AG10803 (cell line): ENCODE data around the gene MEGF9.
"Not testable (repeated sequence)": the region's sequence is repeated elsewhere in the genome, so short reads cannot be mapped to it uniquely, and the experiment has no call there.

Experiments
- DNase-seq: peaks from one replicate; pipeline ENCODE4 v3.0.0; 2010; ENCODE audit warnings: low read depth
- H3K4me3 ChIP-seq: 2 replicates; pipeline ENCODE4 v1.5.1; 2011; ENCODE audit warnings: mild to moderate bottlenecking, low read length, control low read depth
- TF ChIP-seq, protein P1 (sequence below): conservative IDR thresholded peaks from 2 replicates; pipeline ENCODE4 v1.5.1; 2011; ENCODE audit warnings: mild to moderate bottlenecking, low read length, control low read depth, inconsistent platforms

Gene MEGF9

DNA sequence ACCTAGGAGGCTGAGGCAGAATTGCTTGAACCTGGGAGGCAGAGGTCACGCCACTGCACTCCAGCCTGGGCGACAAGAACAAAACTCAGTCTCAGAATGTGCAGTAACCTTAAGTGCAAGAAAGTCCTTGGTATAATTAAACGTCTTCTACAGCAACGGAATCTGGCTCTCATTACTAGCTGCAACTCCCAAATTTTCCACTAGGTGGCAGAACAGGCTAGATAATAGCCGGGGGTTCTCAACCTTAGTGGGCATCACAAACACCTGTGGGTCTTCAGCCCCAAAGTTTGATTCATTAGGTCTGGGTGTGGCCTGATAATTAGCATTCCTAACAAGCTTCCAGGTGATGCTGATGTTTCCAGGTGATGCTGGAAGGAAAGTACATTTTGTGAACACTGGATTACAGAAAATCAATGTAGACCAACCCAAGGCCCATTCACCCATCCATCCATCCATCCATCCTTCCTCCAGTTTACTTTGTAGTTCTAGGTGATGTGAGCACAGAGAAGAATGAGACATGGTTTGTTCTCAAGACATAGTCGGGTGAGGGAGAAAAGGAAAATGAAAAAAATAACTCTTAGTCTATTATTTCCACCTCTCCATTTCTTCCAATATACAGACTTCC lies 41.7 kb upstream of the MEGF9 start:
- peak; percentile 32 for DNase-seq
- TF ChIP-seq, protein P1, sequence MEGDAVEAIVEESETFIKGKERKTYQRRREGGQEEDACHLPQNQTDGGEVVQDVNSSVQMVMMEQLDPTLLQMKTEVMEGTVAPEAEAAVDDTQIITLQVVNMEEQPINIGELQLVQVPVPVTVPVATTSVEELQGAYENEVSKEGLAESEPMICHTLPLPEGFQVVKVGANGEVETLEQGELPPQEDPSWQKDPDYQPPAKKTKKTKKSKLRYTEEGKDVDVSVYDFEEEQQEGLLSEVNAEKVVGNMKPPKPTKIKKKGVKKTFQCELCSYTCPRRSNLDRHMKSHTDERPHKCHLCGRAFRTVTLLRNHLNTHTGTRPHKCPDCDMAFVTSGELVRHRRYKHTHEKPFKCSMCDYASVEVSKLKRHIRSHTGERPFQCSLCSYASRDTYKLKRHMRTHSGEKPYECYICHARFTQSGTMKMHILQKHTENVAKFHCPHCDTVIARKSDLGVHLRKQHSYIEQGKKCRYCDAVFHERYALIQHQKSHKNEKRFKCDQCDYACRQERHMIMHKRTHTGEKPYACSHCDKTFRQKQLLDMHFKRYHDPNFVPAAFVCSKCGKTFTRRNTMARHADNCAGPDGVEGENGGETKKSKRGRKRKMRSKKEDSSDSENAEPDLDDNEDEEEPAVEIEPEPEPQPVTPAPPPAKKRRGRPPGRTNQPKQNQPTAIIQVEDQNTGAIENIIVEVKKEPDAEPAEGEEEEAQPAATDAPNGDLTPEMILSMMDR = peak; percentile 92
- H3K4me3 ChIP-seq = no peak overlapping the region

GRCh38 chr9:120755044-120755443 lies 40.8 kb upstream of the MEGF9 start:
- TF ChIP-seq, protein P1 = no peak
- no peak overlapping the region for H3K4me3 ChIP-seq
- DNase-seq = no peak

DNA sequence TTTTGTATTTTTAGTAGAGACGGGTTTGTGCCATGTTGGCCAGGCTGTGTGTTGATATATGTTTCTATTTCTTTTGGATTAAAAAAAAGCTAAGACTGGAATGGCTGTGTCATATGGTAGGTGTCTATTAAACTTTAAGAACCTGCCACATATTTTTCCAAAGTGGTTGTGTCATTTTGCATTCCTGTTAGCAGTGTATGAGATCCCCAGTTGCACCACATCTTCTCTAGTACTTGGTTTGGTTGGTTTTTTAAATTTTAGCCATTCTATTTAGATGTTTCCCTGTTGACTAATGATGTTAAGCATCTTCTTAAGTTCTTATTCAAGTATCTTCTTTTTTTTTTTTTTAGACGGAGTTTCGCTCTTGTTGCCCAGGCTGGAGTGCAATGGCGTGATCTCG lies 36.2 kb upstream of the MEGF9 start:
- peak; percentile 65 for DNase-seq
- H3K4me3 ChIP-seq = no peak overlapping the region
- TF ChIP-seq, protein P1 = no peak

DNA sequence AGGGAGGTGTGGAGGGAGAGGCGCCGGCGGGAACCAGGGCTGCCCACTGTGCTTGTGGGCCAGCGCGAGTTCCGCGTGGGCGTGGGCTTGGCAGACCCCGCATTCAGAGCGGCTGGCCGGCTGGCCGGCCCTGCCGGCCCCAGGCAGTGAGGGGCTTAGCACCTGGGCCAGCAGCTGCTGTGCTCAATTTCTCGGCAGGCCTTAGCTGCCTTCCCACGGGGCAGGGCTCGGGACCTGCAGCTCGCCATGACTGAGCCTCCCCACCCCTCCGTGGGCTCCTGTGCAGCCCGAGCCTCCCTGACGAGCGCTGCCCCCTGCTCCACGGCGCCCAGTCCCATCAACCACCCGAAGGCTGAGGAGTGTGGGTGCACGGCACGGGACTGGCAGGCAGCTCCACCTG lies 32.1 kb upstream of the MEGF9 start:
- H3K4me3 ChIP-seq, DNase-seq: not testable (repeated sequence)

DNA sequence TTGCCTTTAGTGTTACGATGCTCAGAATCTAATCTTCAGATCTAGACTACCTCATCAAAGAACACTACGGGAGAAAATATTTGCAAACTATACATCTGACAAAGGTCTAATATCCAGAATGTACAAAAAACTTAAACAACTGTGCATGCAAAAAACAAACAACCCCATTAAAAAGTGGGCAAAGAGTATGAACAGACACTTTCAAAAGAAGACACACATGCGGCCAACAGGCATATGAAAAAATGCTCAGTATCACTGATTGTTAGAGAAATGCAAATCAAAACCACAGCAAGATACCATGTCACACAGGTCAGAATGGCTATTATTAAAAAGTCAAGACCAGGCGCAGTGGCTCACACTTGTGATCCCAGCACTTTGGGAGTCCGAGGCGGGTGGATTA lies 31.0 kb upstream of the MEGF9 start:
- H3K4me3 ChIP-seq = no peak overlapping the region
- no peak for DNase-seq
- TF ChIP-seq, protein P1 = no peak

- no peak overlapping the region for H3K4me3 ChIP-seq
- TF ChIP-seq, protein P1 = peak; percentile 66
- DNase-seq = peak; percentile 34
These were observed 28.7 kb upstream of the MEGF9 start for GRCh38 chr9:120742951-120743416.

- no peak for DNase-seq
- H3K4me3 ChIP-seq = no peak overlapping the region
- TF ChIP-seq, protein P1 = no peak
These were observed 27.4 kb upstream of the MEGF9 start for GRCh38 chr9:120741701-120742100.
